AG04449 (cell line): ENCODE measurements around the gene GALNT7.
A peak's percentile ranks its signal among the peaks of the same experiment; 100 is the strongest.

Source experiments
- CTCF ChIA-PET: fragments of 350-600 bp; formaldehyde crosslinking; extraction: SDS; loops from one replicate; lab custom pipeline; 2021; ENCODE audit warnings: antibody characterized with exemption; lab: Yijun Ruan, JAX
- POLR2A ChIA-PET: fragments of 400-600, 350-600 bp; formaldehyde crosslinking; extraction: SDS; loops from one replicate; lab custom pipeline; 2020; ENCODE audit warnings: antibody characterized with exemption, inconsistent platforms; lab: Yijun Ruan, JAX
- DNase-seq: peaks from one replicate; pipeline ENCODE4 v3.0.0-alpha.2; 2010; ENCODE audit warnings: low read depth, low spot score
- H3K4me3 ChIP-seq: 2 replicates; pipeline ENCODE4 v1.5.1; 2011; ENCODE audit warnings: low read depth, mild to moderate bottlenecking, control low read depth, low read length
- CTCF ChIP-seq: IDR thresholded peaks from one replicate; pipeline ENCODE4 v1.5.1; 2011; ENCODE audit warnings: mild to moderate bottlenecking, moderate library complexity, low read length, control low read depth, inconsistent platforms; ENCODE audit not compliant: insufficient read depth; ENCODE audit errors: missing control alignments

Gene GALNT7

GRCh38 chr4:173185847-173186510 lies 17.4 kb downstream of the GALNT7 start:
- DNase-seq = no peak
- ChIA-PET POLR2A (no interaction called here), CTCF (interaction anchor here (1.0 kb wide), 1 partner anchor 173 kb away, joined by 3 read pairs; no protein-coding TSS in a partner anchor)
- no peak overlapping the region for H3K4me3 ChIP-seq
- no peak for TF ChIP-seq CTCF

- TF ChIP-seq CTCF = no peak
- DNase-seq = no peak
- no peak overlapping the region for H3K4me3 ChIP-seq
- POLR2A ChIA-PET = no interaction called here
- CTCF ChIA-PET = interaction anchor here (1.0 kb wide), 1 partner anchor 17 kb away, joined by 3 read pairs; no protein-coding TSS in a partner anchor
Measured at GRCh38 chr4:173187732-173188131, 19.1 kb downstream of the GALNT7 start.

- no peak overlapping the region for H3K4me3 ChIP-seq
- no peak for DNase-seq
- TF ChIP-seq CTCF = no peak
- CTCF ChIA-PET = interaction anchor here (1.0 kb wide), 1 partner anchor 18 kb away, joined by 3 read pairs; no protein-coding TSS in a partner anchor
- POLR2A ChIA-PET = no interaction called here
Measured at GRCh38 chr4:173188648-173189047, 20.0 kb downstream of the GALNT7 start.

- ChIA-PET POLR2A (no interaction called here), CTCF (no interaction called here)
- TF ChIP-seq CTCF = no peak
- no peak overlapping the region for H3K4me3 ChIP-seq
- DNase-seq = peak; percentile 36
Measured at GRCh38 chr4:173189117-173189693, 20.6 kb downstream of the GALNT7 start.

GRCh38 chr4:173191623-173192041 lies 23.0 kb downstream of the GALNT7 start:
- H3K4me3 ChIP-seq = no peak overlapping the region
- TF ChIP-seq CTCF = no peak
- ChIA-PET CTCF (no interaction called here), POLR2A (no interaction called here)
- no peak for DNase-seq

GRCh38 chr4:173192375-173193162 lies 24.0 kb downstream of the GALNT7 start:
- ChIA-PET CTCF (interaction anchor here (0.5 to 1.4 kb wide), 4 partner anchors 22 to 179 kb away, joined by 3 to 5 read pairs (median 4); no protein-coding TSS in a partner anchor), POLR2A (no interaction called here)
- DNase-seq = no peak
- no peak for TF ChIP-seq CTCF
- H3K4me3 ChIP-seq = no peak overlapping the region
